Activated T-helper 17 cell treated with anti-CD3 and anti-CD28 coated beads, Interleukin-2, amount 50 U/mL, for 72 hours (primary cell): ENCODE measurements around the gene ESX1. TPM values are rescaled to one million over a fixed set of nuclear protein-coding genes. Genes with fewer than 3 reads are reported as not detected.
A peak's percentile ranks its signal among the peaks of the same experiment; 100 is the strongest.

ENCODE experiments used
- ATAC-seq: fragments of 150-1000 bp; cut with Tn5 transposase; replicated peaks from 2 replicates; pipeline ENCODE4 v1.10.0; 2021; ENCODE audit warnings: mild to moderate bottlenecking, moderate library complexity
- H3K27ac Mint-ChIP-seq: one replicate; pipeline ENCODE4 v1.8.0; 2022; ENCODE audit warnings: mixed read lengths
- H3K27me3 Mint-ChIP-seq: one replicate; pipeline ENCODE4 v1.8.0; 2022; ENCODE audit warnings: mixed read lengths
- H3K36me3 Mint-ChIP-seq: one replicate; pipeline ENCODE4 v1.8.0; 2022; ENCODE audit warnings: low read depth, mild to moderate bottlenecking, mixed read lengths
- H3K4me1 Mint-ChIP-seq: one replicate; pipeline ENCODE4 v1.8.0; 2022; ENCODE audit warnings: mixed read lengths
- H3K4me3 Mint-ChIP-seq: one replicate; pipeline ENCODE4 v1.8.0; 2022; ENCODE audit warnings: mild to moderate bottlenecking, mixed read lengths
- H3K9me3 Mint-ChIP-seq: one replicate; pipeline ENCODE4 v1.8.0; 2022; ENCODE audit warnings: mixed read lengths
- total RNA-seq, 2 donors: library from RNA; stranded (reverse); gene quantifications; one replicate each; pipeline ENCODE4 v1.2.3, GENCODE V29; 2022

Gene ESX1
- total RNA-seq, result not detected

GRCh38 chrX:104254442-104255115 lies at the start of gene ESX1:
TSS of gene ESX1 (minus strand) at chrX:104254933. CDS start at chrX:104254849, 84 bp downstream.
- Mint-ChIP-seq H3K36me3 (no peaks in the 10 kb centered on the region), H3K4me1 (peaks cover 4% of the 10 kb centered on the region), H3K9me3 (no peaks in the 10 kb centered on the region), H3K4me3 (peak within 1 kb of the TSS; percentile 68), H3K27ac (no peak within 1 kb of the TSS), H3K27me3 (peaks cover 20% of the 10 kb centered on the region)
- ATAC-seq, result no peak

GRCh38 chrX:104295636-104296035 lies 40.9 kb upstream of the ESX1 start:
- Mint-ChIP-seq H3K27me3 (peaks cover 3% of the 10 kb centered on the region), H3K4me1 (no peaks in the 10 kb centered on the region), H3K4me3 (no peak overlapping the region), H3K27ac (no peak overlapping the region), H3K9me3 (no peaks in the 10 kb centered on the region), H3K36me3 (no peaks in the 10 kb centered on the region)
- no peak for ATAC-seq

- Mint-ChIP-seq H3K36me3 (no peaks in the 10 kb centered on the region), H3K9me3 (no peaks in the 10 kb centered on the region), H3K27me3 (peaks cover 11% of the 10 kb centered on the region), H3K4me3 (no peak overlapping the region), H3K4me1 (no peaks in the 10 kb centered on the region), H3K27ac (no peak overlapping the region)
- ATAC-seq, result no peak
These were observed 34.2 kb upstream of the ESX1 start for GRCh38 chrX:104288961-104289360.

GRCh38 chrX:104288269-104288668 lies 33.5 kb upstream of the ESX1 start:
- H3K4me1 Mint-ChIP-seq, result no peaks in the 10 kb centered on the region
- H3K27me3 Mint-ChIP-seq, result peaks cover 11% of the 10 kb centered on the region
- no peak overlapping the region for H3K27ac Mint-ChIP-seq
- H3K36me3 Mint-ChIP-seq, result no peaks in the 10 kb centered on the region
- no peak for ATAC-seq
- no peaks in the 10 kb centered on the region for H3K9me3 Mint-ChIP-seq
- H3K4me3 Mint-ChIP-seq, result no peak overlapping the region

- Mint-ChIP-seq H3K27ac (no peak overlapping the region), H3K36me3 (no peaks in the 10 kb centered on the region), H3K4me3 (no peak overlapping the region), H3K4me1 (peaks cover 3% of the 10 kb centered on the region), H3K9me3 (no peaks in the 10 kb centered on the region), H3K27me3 (peaks cover 11% of the 10 kb centered on the region)
- no peak for ATAC-seq
These were observed 30.5 kb upstream of the ESX1 start for GRCh38 chrX:104285201-104285600.

- Mint-ChIP-seq H3K27me3 (peaks cover 11% of the 10 kb centered on the region), H3K36me3 (no peaks in the 10 kb centered on the region), H3K9me3 (no peaks in the 10 kb centered on the region), H3K4me1 (peaks cover 3% of the 10 kb centered on the region), H3K27ac (no peak overlapping the region), H3K4me3 (no peak overlapping the region)
- no peak for ATAC-seq
These were observed 29.8 kb upstream of the ESX1 start for GRCh38 chrX:104284507-104284906.

GRCh38 chrX:104282166-104282725 lies 27.5 kb upstream of the ESX1 start:
- Mint-ChIP-seq H3K27me3 (peaks cover 8% of the 10 kb centered on the region), H3K4me1 (peaks cover 3% of the 10 kb centered on the region), H3K27ac (no peak overlapping the region), H3K9me3 (no peaks in the 10 kb centered on the region), H3K4me3 (no peak overlapping the region), H3K36me3 (no peaks in the 10 kb centered on the region)
- ATAC-seq, result no peak

GRCh38 chrX:104281564-104281963 lies 26.8 kb upstream of the ESX1 start:
- Mint-ChIP-seq H3K4me3 (no peak overlapping the region), H3K4me1 (peaks cover 3% of the 10 kb centered on the region), H3K27ac (no peak overlapping the region), H3K9me3 (no peaks in the 10 kb centered on the region), H3K36me3 (no peaks in the 10 kb centered on the region), H3K27me3 (peaks cover 10% of the 10 kb centered on the region)
- no peak for ATAC-seq

GRCh38 chrX:104280609-104281008 lies 25.9 kb upstream of the ESX1 start:
- ATAC-seq, result no peak
- Mint-ChIP-seq H3K4me3 (no peak overlapping the region), H3K27me3 (peaks cover 9% of the 10 kb centered on the region), H3K36me3 (no peaks in the 10 kb centered on the region), H3K4me1 (peaks cover 3% of the 10 kb centered on the region), H3K27ac (no peak overlapping the region), H3K9me3 (no peaks in the 10 kb centered on the region)

- Mint-ChIP-seq H3K4me3 (peak overlapping the region; percentile 49), H3K27me3 (peaks cover 9% of the 10 kb centered on the region), H3K27ac (no peak overlapping the region), H3K4me1 (no peaks in the 10 kb centered on the region), H3K36me3 (no peaks in the 10 kb centered on the region), H3K9me3 (no peaks in the 10 kb centered on the region)
- ATAC-seq, result peak; percentile 43
These were observed 16.3 kb upstream of the ESX1 start for GRCh38 chrX:104270916-104271512.

- Mint-ChIP-seq H3K27ac (no peak overlapping the region), H3K4me1 (no peaks in the 10 kb centered on the region), H3K27me3 (peaks cover 7% of the 10 kb centered on the region), H3K9me3 (no peaks in the 10 kb centered on the region), H3K36me3 (no peaks in the 10 kb centered on the region), H3K4me3 (peak overlapping the region; percentile 49)
- ATAC-seq, result no peak
These were observed 15.5 kb upstream of the ESX1 start for GRCh38 chrX:104270212-104270611.

- Mint-ChIP-seq H3K36me3 (no peaks in the 10 kb centered on the region), H3K4me1 (peaks cover 4% of the 10 kb centered on the region), H3K4me3 (no peak overlapping the region), H3K27me3 (peaks cover 20% of the 10 kb centered on the region), H3K9me3 (no peaks in the 10 kb centered on the region), H3K27ac (no peak overlapping the region)
- no peak for ATAC-seq
These were observed 732 bp upstream of the ESX1 start for GRCh38 chrX:104255465-104255864.

- peaks cover 4% of the 10 kb centered on the region for H3K4me1 Mint-ChIP-seq
- H3K36me3 Mint-ChIP-seq, result no peaks in the 10 kb centered on the region
- peaks cover 18% of the 10 kb centered on the region for H3K27me3 Mint-ChIP-seq
- peak overlapping the region; percentile 68 for H3K4me3 Mint-ChIP-seq
- ATAC-seq, result no peak
- no peaks in the 10 kb centered on the region for H3K9me3 Mint-ChIP-seq
- no peak overlapping the region for H3K27ac Mint-ChIP-seq
These were observed 929 bp downstream of the ESX1 start for GRCh38 chrX:104253567-104254441.

- no peaks in the 10 kb centered on the region for H3K36me3 Mint-ChIP-seq
- H3K27ac Mint-ChIP-seq, result no peak overlapping the region
- peaks cover 4% of the 10 kb centered on the region for H3K4me1 Mint-ChIP-seq
- H3K4me3 Mint-ChIP-seq, result no peak overlapping the region
- peaks cover 16% of the 10 kb centered on the region for H3K27me3 Mint-ChIP-seq
- ATAC-seq, result no peak
- no peaks in the 10 kb centered on the region for H3K9me3 Mint-ChIP-seq
These were observed 4.3 kb downstream of the ESX1 start for GRCh38 chrX:104250470-104250869.
